ENCODE results near the gene DSCAML1. TPM values are rescaled to one million over a fixed set of nuclear protein-coding genes. Genes with fewer than 3 reads are reported as not detected.

The DSCAML1 gene
- total RNA-seq, 1 donor from 2014 or later, result 1.3 TPM

DNA sequence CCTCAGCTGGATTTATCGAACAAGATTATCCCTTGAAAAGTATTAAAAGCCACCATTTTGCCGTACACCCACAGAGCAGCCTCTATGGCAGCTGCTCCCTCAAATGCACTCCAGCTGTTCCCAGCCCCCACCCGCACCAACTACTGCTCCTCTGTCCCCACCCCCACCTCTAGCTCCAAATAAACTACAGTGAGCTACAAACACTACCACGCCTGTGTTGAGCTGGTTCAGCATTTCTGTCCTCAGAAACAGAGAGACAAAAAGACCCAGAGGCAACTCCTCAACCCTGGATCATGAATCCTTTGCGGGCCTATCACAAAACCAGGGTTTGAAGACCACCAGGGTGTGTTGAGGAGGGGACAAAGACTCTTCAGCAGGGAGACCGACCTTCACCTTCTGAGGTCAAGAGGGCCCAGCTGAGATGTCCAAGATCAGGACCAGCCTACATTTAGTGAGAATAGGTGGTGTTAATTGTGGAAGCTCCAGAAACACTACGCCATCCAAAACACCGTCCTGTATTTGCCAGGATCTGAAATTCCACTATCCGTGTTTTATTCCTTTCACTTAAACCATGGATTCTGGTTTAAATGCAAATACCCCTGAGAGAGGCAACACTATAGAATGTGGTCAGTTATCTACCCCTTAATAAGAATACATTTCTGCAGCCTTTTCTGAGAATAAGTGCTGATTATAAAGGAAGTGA lies 195.9 kb downstream of the DSCAML1 start:
- Histone ChIP-seq H3K4me1 (no peaks in the 10 kb centered on the region), H3K4me3 (no peak overlapping the region), H3K27me3 (no peaks in the 10 kb centered on the region), H3K36me3 (no peaks in the 10 kb centered on the region), H3K9me3 (no peaks in the 10 kb centered on the region), H3K27ac (no peak overlapping the region)
- DNase-seq, result no peak
- intact Hi-C loops (cut with DNase I), result no loop called here
- no peak for ATAC-seq
- TF ChIP-seq, protein P1, sequence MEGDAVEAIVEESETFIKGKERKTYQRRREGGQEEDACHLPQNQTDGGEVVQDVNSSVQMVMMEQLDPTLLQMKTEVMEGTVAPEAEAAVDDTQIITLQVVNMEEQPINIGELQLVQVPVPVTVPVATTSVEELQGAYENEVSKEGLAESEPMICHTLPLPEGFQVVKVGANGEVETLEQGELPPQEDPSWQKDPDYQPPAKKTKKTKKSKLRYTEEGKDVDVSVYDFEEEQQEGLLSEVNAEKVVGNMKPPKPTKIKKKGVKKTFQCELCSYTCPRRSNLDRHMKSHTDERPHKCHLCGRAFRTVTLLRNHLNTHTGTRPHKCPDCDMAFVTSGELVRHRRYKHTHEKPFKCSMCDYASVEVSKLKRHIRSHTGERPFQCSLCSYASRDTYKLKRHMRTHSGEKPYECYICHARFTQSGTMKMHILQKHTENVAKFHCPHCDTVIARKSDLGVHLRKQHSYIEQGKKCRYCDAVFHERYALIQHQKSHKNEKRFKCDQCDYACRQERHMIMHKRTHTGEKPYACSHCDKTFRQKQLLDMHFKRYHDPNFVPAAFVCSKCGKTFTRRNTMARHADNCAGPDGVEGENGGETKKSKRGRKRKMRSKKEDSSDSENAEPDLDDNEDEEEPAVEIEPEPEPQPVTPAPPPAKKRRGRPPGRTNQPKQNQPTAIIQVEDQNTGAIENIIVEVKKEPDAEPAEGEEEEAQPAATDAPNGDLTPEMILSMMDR (IDR thresholded peaks at IDR 0.05), result no peak

DNA sequence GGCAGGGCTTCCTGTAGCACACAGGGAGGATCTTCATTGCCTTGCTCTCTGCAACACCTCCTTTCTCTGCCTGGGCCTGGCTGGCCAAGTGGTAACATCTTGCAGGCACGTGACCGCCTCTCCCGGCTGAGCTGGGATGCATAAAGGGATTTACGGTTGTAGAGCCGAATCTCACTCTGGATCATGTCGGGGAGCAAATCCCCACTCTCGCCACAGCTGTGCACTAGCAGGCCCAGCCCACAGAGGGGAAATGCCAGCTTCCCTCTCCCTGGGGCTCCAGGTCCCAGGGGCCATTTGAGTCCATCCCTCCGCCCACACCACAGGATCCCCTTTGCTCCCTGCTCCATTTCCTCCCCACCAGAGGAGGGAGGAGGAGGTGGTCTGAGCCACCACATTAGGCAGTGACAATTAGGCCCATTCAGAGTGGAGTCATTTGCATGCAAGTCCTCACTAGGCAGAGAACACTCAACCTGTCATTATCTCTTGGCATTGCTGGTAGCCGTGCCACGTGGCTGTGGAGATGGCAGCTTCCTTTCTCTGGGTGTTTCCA lies 196.7 kb downstream of the DSCAML1 start:
- no peak overlapping the region for H3K27ac ChIP-seq
- TF ChIP-seq, protein P1 (IDR thresholded peaks at IDR 0.05), result no peak
- intact Hi-C loops (cut with DNase I), result no loop called here
- H3K36me3 ChIP-seq, result no peaks in the 10 kb centered on the region
- no peaks in the 10 kb centered on the region for H3K9me3 ChIP-seq
- no peaks in the 10 kb centered on the region for H3K4me1 ChIP-seq
- no peak overlapping the region for H3K4me3 ChIP-seq
- ATAC-seq (no peak), DNase-seq (no peak)
- H3K27me3 ChIP-seq, result no peaks in the 10 kb centered on the region

DNA sequence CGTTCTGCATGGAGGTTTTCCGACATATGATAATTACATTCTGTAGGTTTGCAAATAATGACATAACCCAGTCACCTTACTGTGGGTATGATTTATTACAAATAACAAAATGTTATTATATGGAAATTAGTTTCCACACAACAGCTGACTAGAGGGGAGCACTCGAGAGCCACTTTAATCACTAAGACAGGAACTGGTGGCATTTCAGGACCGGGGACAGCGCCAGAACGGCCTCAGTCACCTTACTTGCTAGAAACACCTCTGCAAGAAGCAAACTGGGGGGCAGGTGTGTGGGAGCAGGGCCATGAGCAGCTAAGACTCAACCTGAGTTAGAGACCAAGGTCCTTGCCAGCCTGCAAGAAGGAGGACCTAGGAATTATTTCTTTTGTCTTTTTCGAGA lies 199.9 kb downstream of the DSCAML1 start:
- no peaks in the 10 kb centered on the region for H3K36me3 ChIP-seq
- no peaks in the 10 kb centered on the region for H3K27me3 ChIP-seq
- intact Hi-C loops (cut with DNase I), result no loop called here
- ATAC-seq (no peak), DNase-seq (peak; percentile 75)
- no peaks in the 10 kb centered on the region for H3K4me1 ChIP-seq
- no peak overlapping the region for H3K27ac ChIP-seq
- H3K4me3 ChIP-seq, result no peak overlapping the region
- TF ChIP-seq, protein P1 (IDR thresholded peaks at IDR 0.05), result no peak
- no peaks in the 10 kb centered on the region for H3K9me3 ChIP-seq

DNA sequence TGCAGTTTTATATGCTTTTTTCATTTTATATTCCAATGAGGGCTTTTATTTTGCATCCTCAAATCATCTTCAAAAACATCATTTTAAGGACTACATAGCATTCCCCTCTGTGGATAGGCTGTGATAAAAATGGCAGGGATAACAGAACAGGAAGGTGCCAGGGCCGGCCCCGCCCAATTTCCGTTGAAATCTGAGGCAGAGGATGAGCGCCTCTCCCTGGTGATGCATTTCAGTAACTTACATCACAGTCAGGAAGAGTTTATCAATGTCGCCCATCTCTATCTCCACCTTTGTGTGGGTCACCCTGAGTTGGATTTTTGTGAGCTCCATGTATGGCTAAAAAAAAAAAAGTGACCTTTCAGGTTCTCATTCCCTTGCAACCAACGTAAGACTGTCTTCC lies 201.6 kb downstream of the DSCAML1 start:
- intact Hi-C loops (cut with DNase I), result no loop called here
- DNase-seq (no peak), ATAC-seq (no peak)
- Histone ChIP-seq H3K27me3 (no peaks in the 10 kb centered on the region), H3K9me3 (no peaks in the 10 kb centered on the region), H3K27ac (no peak overlapping the region), H3K36me3 (no peaks in the 10 kb centered on the region), H3K4me3 (no peak overlapping the region), H3K4me1 (no peaks in the 10 kb centered on the region)
- TF ChIP-seq, protein P1 (IDR thresholded peaks at IDR 0.05), result no peak

DNA sequence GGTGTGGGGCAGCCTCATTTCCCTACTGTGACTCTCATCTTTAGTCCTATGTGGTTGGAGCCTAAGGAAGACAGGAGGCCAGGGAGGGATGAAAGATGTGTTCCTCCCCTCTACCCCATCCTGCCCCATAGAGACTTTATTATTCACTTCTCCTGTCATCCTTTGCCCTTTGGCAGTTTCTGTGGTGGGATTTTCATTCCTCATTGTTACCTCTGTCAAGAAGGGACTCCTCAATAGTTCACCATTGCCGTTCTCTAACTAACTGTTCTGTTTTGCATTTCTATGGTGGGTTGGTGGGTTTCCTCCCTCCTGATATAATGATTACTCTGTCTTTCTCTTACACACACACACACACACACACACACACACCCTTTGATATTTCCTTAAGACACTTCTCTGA lies 202.3 kb downstream of the DSCAML1 start:
- H3K4me3 ChIP-seq, result no peak overlapping the region
- no peaks in the 10 kb centered on the region for H3K9me3 ChIP-seq
- TF ChIP-seq, protein P1 (IDR thresholded peaks at IDR 0.05), result no peak
- H3K36me3 ChIP-seq, result no peaks in the 10 kb centered on the region
- DNase-seq (no peak), ATAC-seq (no peak)
- intact Hi-C loops (cut with DNase I), result no loop called here
- H3K27ac ChIP-seq, result no peak overlapping the region
- H3K27me3 ChIP-seq, result no peaks in the 10 kb centered on the region
- H3K4me1 ChIP-seq, result no peaks in the 10 kb centered on the region
